Activated CD4-positive, alpha-beta T cell treated with anti-CD3 and anti-CD28 coated beads for 48 hours (primary cell): ENCODE measurements around the gene ANKRD17.
"Not testable (repeated sequence)": the region's sequence is repeated elsewhere in the genome, so short reads cannot be mapped to it uniquely, and the experiment has no call there.

Source experiments
- DNase-seq: peaks from one replicate; pipeline ENCODE4 v3.0.0-alpha.2; 2020

Gene ANKRD17

GRCh38 chr4:73258686-73259570, at the start of gene ANKRD17:
TSS of gene ANKRD17 (minus strand) at chr4:73258798. CDS start at chr4:73258668, 130 bp downstream.
- DNase-seq = peak; percentile 94

- no peak for DNase-seq
These were observed 49.7 kb upstream of the ANKRD17 start for GRCh38 chr4:73308286-73308685.

- DNase-seq = no peak
These were observed 45.1 kb upstream of the ANKRD17 start for GRCh38 chr4:73303711-73304110.

- DNase-seq = no peak
These were observed 41.1 kb upstream of the ANKRD17 start for GRCh38 chr4:73299548-73300280.

- not testable (repeated sequence) for DNase-seq
These were observed 34.1 kb upstream of the ANKRD17 start for GRCh38 chr4:73292661-73293060.

- no peak for DNase-seq
These were observed 23.4 kb upstream of the ANKRD17 start for GRCh38 chr4:73281982-73282381.

- no peak for DNase-seq
These were observed 22.8 kb upstream of the ANKRD17 start for GRCh38 chr4:73281396-73281795.

GRCh38 chr4:73277201-73277600, 18.6 kb upstream of the ANKRD17 start:
- no peak for DNase-seq

GRCh38 chr4:73275318-73275654, 16.7 kb upstream of the ANKRD17 start:
- no peak for DNase-seq

- DNase-seq = no peak
These were observed 14.2 kb upstream of the ANKRD17 start for GRCh38 chr4:73272816-73273215.

GRCh38 chr4:73267050-73267449, 8.5 kb upstream of the ANKRD17 start:
- DNase-seq = no peak

GRCh38 chr4:73259571-73260090, 1.0 kb upstream of the ANKRD17 start:
- peak; percentile 25 for DNase-seq

- peak; percentile 66 for DNase-seq
These were observed 237 bp downstream of the ANKRD17 start for GRCh38 chr4:73258436-73258685.

- peak; percentile 20 for DNase-seq
These were observed 755 bp downstream of the ANKRD17 start for GRCh38 chr4:73257651-73258435.

- peak; percentile 71 for DNase-seq
These were observed 1.4 kb downstream of the ANKRD17 start for GRCh38 chr4:73257234-73257633.

- DNase-seq = not testable (repeated sequence)
These were observed 2.8 kb downstream of the ANKRD17 start for GRCh38 chr4:73255847-73256246.

- no peak for DNase-seq
These were observed 6.6 kb downstream of the ANKRD17 start for GRCh38 chr4:73252001-73252400.

- DNase-seq = no peak
These were observed 7.2 kb downstream of the ANKRD17 start for GRCh38 chr4:73251384-73251783.

GRCh38 chr4:73250642-73251041, 8.0 kb downstream of the ANKRD17 start:
- no peak for DNase-seq

- no peak for DNase-seq
These were observed 9.8 kb downstream of the ANKRD17 start for GRCh38 chr4:73248821-73249220.

GRCh38 chr4:73248416-73248815, 10.2 kb downstream of the ANKRD17 start:
- DNase-seq = no peak

- DNase-seq = no peak
These were observed 11.5 kb downstream of the ANKRD17 start for GRCh38 chr4:73247100-73247499.

- no peak for DNase-seq
These were observed 12.6 kb downstream of the ANKRD17 start for GRCh38 chr4:73245955-73246354.
